Mesendoderm (in vitro differentiated cells): ENCODE measurements around the gene PROSER2.

Experiments used
- DNase-seq: peaks from one replicate; pipeline ENCODE4 v3.0.0; 2013
- H2AK5ac ChIP-seq: 2 replicates; pipeline ENCODE4 v1.6.1; 2013; ENCODE audit warnings: low read length, inconsistent platforms
- H2BK120ac ChIP-seq: 2 replicates; pipeline ENCODE4 v1.6.1; 2013; ENCODE audit warnings: low read depth, mild to moderate bottlenecking, low read length, moderate library complexity, mixed read lengths
- H2BK15ac ChIP-seq: replicated peaks from 2 replicates; pipeline ENCODE4 v1.6.1; 2013; ENCODE audit warnings: low read depth, mild to moderate bottlenecking, moderate library complexity
- H2BK5ac ChIP-seq: 2 replicates; pipeline ENCODE4 v1.6.1; 2013; ENCODE audit warnings: low read length, inconsistent platforms
- H3K18ac ChIP-seq: 2 replicates; pipeline ENCODE4 v1.6.1; 2013; ENCODE audit warnings: mild to moderate bottlenecking, low read length, mixed read lengths
- H3K23ac ChIP-seq: one replicate; pipeline ENCODE4 v1.6.1; 2013; ENCODE audit warnings: low read length
- H3K27ac ChIP-seq: 2 replicates; pipeline ENCODE4 v1.5.1; 2013; ENCODE audit warnings: low read depth, mild to moderate bottlenecking, inconsistent platforms, low read length, moderate library complexity
- H3K27me3 ChIP-seq: 2 replicates; pipeline ENCODE4 v1.6.1; 2013; ENCODE audit warnings: low read length, control low read depth, mild to moderate bottlenecking, inconsistent platforms; ENCODE audit not compliant: insufficient read depth, poor library complexity
- H3K36me3 ChIP-seq: 2 replicates; pipeline ENCODE4 v1.6.1; 2013; ENCODE audit warnings: low read length, inconsistent platforms; ENCODE audit not compliant: control insufficient read depth, insufficient read depth
- H3K4ac ChIP-seq: one replicate; pipeline ENCODE4 v1.6.1; 2013; ENCODE audit warnings: low read depth, mild to moderate bottlenecking, low read length, moderate library complexity
- H3K4me1 ChIP-seq: 2 replicates; pipeline ENCODE4 v1.6.1; 2013; ENCODE audit warnings: low read depth, low read length, inconsistent platforms; ENCODE audit not compliant: control insufficient read depth
- H3K4me2 ChIP-seq: 2 replicates; pipeline ENCODE4 v1.6.1; 2013; ENCODE audit warnings: low read length
- H3K4me3 ChIP-seq: 2 replicates; pipeline ENCODE4 v1.5.1; 2013; ENCODE audit warnings: mild to moderate bottlenecking, low read length
- H3K56ac ChIP-seq: one replicate; pipeline ENCODE4 v1.6.1; 2013; ENCODE audit warnings: low read length
- H3K79me1 ChIP-seq: 2 replicates; pipeline ENCODE4 v1.6.1; 2013; ENCODE audit warnings: low read length, inconsistent platforms
- H3K79me2 ChIP-seq: 2 replicates; pipeline ENCODE4 v1.6.1; 2013; ENCODE audit warnings: mild to moderate bottlenecking, low read length; ENCODE audit not compliant: control insufficient read depth, insufficient read depth
- H3K9ac ChIP-seq: 2 replicates; pipeline ENCODE4 v1.6.1; 2013; ENCODE audit warnings: low read length, inconsistent platforms
- H4K5ac ChIP-seq: one replicate; pipeline ENCODE4 v1.6.1; 2013; ENCODE audit warnings: low read length
- H4K8ac ChIP-seq: one replicate; pipeline ENCODE4 v1.6.1; 2013; ENCODE audit warnings: low read depth, mild to moderate bottlenecking, control low read depth, low read length, moderate library complexity
- WGBS: extraction: QIAGEN DNeasy Blood & Tissue Kit; methylation state at CpG from one replicate; pipeline ENCODE4 v1.1.7; 2013; ENCODE audit warnings: low lambda C conversion rate, missing lambda C conversion rate; ENCODE audit not compliant: insufficient coverage; ENCODE audit errors: extremely low coverage; 5-methylcytosine and 5-hydroxymethylcytosine counted together

The PROSER2 gene

DNA sequence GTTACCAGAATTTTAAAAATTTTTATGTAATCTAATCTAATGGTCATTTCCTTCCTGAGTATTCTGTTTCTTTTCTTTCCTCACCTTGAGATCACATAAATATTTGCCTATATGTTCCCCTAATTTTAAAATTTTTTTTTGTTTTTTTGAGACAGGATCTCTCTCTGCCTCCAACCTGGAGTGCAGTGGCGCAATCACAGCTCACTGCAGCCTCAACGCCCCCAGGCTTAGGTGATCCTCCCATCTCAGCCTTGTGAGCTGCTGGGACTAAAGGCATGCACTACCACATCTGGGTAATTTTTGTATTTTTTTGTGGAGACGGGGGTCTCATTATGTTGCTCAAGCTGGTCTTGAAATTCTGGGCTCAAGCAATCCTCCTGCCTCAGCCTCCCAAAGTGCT is 4.1 kb upstream of the PROSER2 start:
- no peak overlapping the region for H2BK5ac ChIP-seq
- H3K23ac ChIP-seq = no peak overlapping the region
- DNase-seq = no peak
- no peaks in the 10 kb centered on the region for H3K4me1 ChIP-seq
- no peak overlapping the region for H3K9ac ChIP-seq
- no peak overlapping the region for H4K8ac ChIP-seq
- H2BK120ac ChIP-seq = no peak overlapping the region
- no peak overlapping the region for H2BK15ac ChIP-seq
- H3K79me2 ChIP-seq = no peaks in the 10 kb centered on the region
- H3K27ac ChIP-seq = no peak overlapping the region
- no peak overlapping the region for H3K4me2 ChIP-seq
- no peak overlapping the region for H2AK5ac ChIP-seq
- H3K18ac ChIP-seq = no peak overlapping the region
- H3K79me1 ChIP-seq = no peaks in the 10 kb centered on the region
- H3K4me3 ChIP-seq = no peak overlapping the region
- H3K27me3 ChIP-seq = no peaks in the 10 kb centered on the region
- no peak overlapping the region for H3K56ac ChIP-seq
- no peak overlapping the region for H3K4ac ChIP-seq
- H4K5ac ChIP-seq = no peak overlapping the region
- H3K36me3 ChIP-seq = no peaks in the 10 kb centered on the region
- no CpG with 5 or more reads among the region's 3 CpGs for WGBS

DNA sequence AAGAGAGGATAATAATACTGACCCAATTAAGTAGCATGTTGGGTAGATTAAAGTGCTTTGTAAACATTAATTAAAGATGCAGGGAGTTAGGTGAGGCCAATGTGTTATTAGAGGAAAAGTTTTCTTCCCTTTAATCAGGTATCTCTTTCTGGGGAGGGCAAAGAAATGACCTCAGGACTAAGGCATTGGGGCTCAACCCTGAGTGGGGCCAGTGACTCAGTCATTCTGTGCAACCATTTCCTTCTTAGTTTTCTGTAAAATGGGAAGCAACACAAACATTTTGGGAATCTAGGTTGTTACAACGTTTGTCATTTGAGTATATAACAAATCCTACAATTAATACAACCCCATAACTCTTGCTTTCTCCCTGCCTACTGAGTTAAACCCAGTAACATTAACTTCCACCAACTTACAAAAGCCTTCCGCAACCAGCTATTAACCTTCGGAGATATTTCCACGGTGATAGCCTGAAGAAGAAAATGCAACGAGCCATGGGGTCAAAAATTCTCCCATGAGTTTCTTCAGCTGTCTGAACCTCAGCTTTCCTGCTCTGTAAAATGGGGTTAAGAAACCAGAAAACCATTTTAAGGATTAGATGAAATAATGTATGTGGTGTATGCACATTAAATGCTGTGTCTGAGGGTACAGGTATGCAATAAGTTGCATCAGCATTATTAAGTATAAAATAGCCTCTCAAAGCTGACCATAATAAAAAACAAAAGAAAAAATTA is 965 bp upstream of the PROSER2 start:
- H4K5ac ChIP-seq = no peak overlapping the region
- H3K23ac ChIP-seq = no peak overlapping the region
- no peak overlapping the region for H2AK5ac ChIP-seq
- no peak overlapping the region for H2BK15ac ChIP-seq
- no peak overlapping the region for H3K4me2 ChIP-seq
- no peak overlapping the region for H3K4ac ChIP-seq
- no peak overlapping the region for H3K27ac ChIP-seq
- H3K9ac ChIP-seq = no peak overlapping the region
- no CpG with 5 or more reads among the region's 5 CpGs for whole genome bisulfite sequencing
- no peak overlapping the region for H3K56ac ChIP-seq
- H3K18ac ChIP-seq = no peak overlapping the region
- H3K4me3 ChIP-seq = no peak overlapping the region
- peaks cover 9% of the 10 kb centered on the region for H3K4me1 ChIP-seq
- DNase-seq = peak; percentile 48
- H3K27me3 ChIP-seq = no peaks in the 10 kb centered on the region
- H3K79me2 ChIP-seq = peaks cover 20% of the 10 kb centered on the region
- H4K8ac ChIP-seq = no peak overlapping the region
- no peaks in the 10 kb centered on the region for H3K36me3 ChIP-seq
- H2BK120ac ChIP-seq = no peak overlapping the region
- no peak overlapping the region for H2BK5ac ChIP-seq
- peaks cover 10% of the 10 kb centered on the region for H3K79me1 ChIP-seq

- Histone ChIP-seq H2AK5ac (no peak overlapping the region), H3K9ac (peak overlapping the region; percentile 82), H3K27me3 (no peaks in the 10 kb centered on the region), H3K79me1 (peaks cover 10% of the 10 kb centered on the region), H3K4ac (no peak overlapping the region), H2BK120ac (peak overlapping the region; percentile 48), H3K4me3 (no peak overlapping the region), H3K36me3 (no peaks in the 10 kb centered on the region), H3K27ac (no peak overlapping the region), H4K8ac (no peak overlapping the region), H3K4me2 (peak overlapping the region; percentile 4), H3K79me2 (peaks cover 26% of the 10 kb centered on the region), H2BK5ac (no peak overlapping the region), H3K56ac (peak overlapping the region; percentile 45), H3K18ac (peak overlapping the region; percentile 99), H2BK15ac (no peak overlapping the region), H3K4me1 (peaks cover 9% of the 10 kb centered on the region), H3K23ac (no peak overlapping the region), H4K5ac (no peak overlapping the region)
- no CpG with 5 or more reads among the region's 8 CpGs for WGBS
- DNase-seq = no peak
Measured at GRCh38 chr10:11822809-11823121, 391 bp upstream of the PROSER2 start.

DNA sequence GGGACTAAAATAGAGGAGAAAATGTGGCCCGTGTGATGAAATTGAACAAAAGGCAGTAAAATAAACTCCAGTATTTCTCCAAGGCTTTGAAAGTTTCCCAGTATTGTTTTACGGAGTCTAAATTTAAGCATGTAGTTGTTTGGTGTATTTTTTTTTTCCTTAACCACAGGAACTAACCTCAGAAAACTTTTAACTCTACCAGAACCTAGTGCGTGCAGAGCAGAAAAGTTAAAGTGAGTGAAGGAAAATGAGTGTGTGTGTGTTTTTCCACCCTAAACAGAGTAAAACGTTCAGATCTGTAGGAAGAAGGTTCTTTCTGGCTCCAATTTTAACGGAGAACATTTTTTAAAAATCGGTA is 812 bp downstream of the PROSER2 start:
- Histone ChIP-seq H3K4me3 (peak overlapping the region; percentile 67), H3K9ac (peak overlapping the region; percentile 82), H3K18ac (peak overlapping the region; percentile 99), H3K27ac (no peak overlapping the region), H3K27me3 (no peaks in the 10 kb centered on the region), H3K36me3 (no peaks in the 10 kb centered on the region), H3K4me1 (peaks cover 14% of the 10 kb centered on the region), H3K23ac (no peak overlapping the region), H3K79me1 (peaks cover 13% of the 10 kb centered on the region), H4K8ac (no peak overlapping the region), H3K79me2 (peaks cover 33% of the 10 kb centered on the region), H2BK120ac (peak overlapping the region; percentile 92), H2BK5ac (no peak overlapping the region), H3K4me2 (peak overlapping the region; percentile 3), H2BK15ac (no peak overlapping the region), H3K4ac (peak overlapping the region; percentile 93), H3K56ac (peak overlapping the region; percentile 92), H2AK5ac (no peak overlapping the region), H4K5ac (no peak overlapping the region)
- WGBS = no CpG with 5 or more reads among the region's 6 CpGs
- no peak for DNase-seq

GRCh38 chr10:11824376-11824775 is 1.2 kb downstream of the PROSER2 start:
- no peak overlapping the region for H2BK120ac ChIP-seq
- H4K8ac ChIP-seq = no peak overlapping the region
- no peak overlapping the region for H3K4me3 ChIP-seq
- H2BK5ac ChIP-seq = no peak overlapping the region
- WGBS = no CpG with 5 or more reads among the region's 6 CpGs
- peak overlapping the region; percentile 26 for H3K4me2 ChIP-seq
- H2AK5ac ChIP-seq = no peak overlapping the region
- no peak overlapping the region for H3K23ac ChIP-seq
- H3K9ac ChIP-seq = peak overlapping the region; percentile 82
- peaks cover 14% of the 10 kb centered on the region for H3K4me1 ChIP-seq
- peaks cover 14% of the 10 kb centered on the region for H3K79me1 ChIP-seq
- no peak for DNase-seq
- peaks cover 37% of the 10 kb centered on the region for H3K79me2 ChIP-seq
- H3K27me3 ChIP-seq = no peaks in the 10 kb centered on the region
- peak overlapping the region; percentile 43 for H3K56ac ChIP-seq
- no peak overlapping the region for H4K5ac ChIP-seq
- H3K4ac ChIP-seq = no peak overlapping the region
- no peaks in the 10 kb centered on the region for H3K36me3 ChIP-seq
- no peak overlapping the region for H2BK15ac ChIP-seq
- H3K18ac ChIP-seq = no peak overlapping the region
- H3K27ac ChIP-seq = no peak overlapping the region

GRCh38 chr10:11824825-11825224 is 1.7 kb downstream of the PROSER2 start:
- no peak for DNase-seq
- Histone ChIP-seq H3K9ac (peak overlapping the region; percentile 46), H4K5ac (no peak overlapping the region), H2BK120ac (no peak overlapping the region), H3K27me3 (no peaks in the 10 kb centered on the region), H4K8ac (no peak overlapping the region), H3K36me3 (no peaks in the 10 kb centered on the region), H3K18ac (no peak overlapping the region), H2BK5ac (no peak overlapping the region), H3K79me2 (peaks cover 39% of the 10 kb centered on the region), H3K27ac (no peak overlapping the region), H3K56ac (peak overlapping the region; percentile 50), H2BK15ac (no peak overlapping the region), H3K4ac (no peak overlapping the region), H3K4me2 (peak overlapping the region; percentile 5), H3K4me3 (no peak overlapping the region), H3K79me1 (peaks cover 16% of the 10 kb centered on the region), H3K23ac (no peak overlapping the region), H3K4me1 (peaks cover 14% of the 10 kb centered on the region), H2AK5ac (no peak overlapping the region)
- WGBS = no CpG with 5 or more reads among the region's 11 CpGs
